DMS153 treated with DMSO at 0.1 percent for 48 hours (cell line): Measurements from ENCODE around the gene IQGAP2.
"Not testable (repeated sequence)": the region's sequence is repeated elsewhere in the genome, so short reads cannot be mapped to it uniquely, and the experiment has no call there.

Experiments used
- DNase-seq: peaks from one replicate; lab custom pipeline; 2025; ENCODE audit not compliant: unreplicated experiment; lab: John Stamatoyannopoulos, UW

The IQGAP2 gene

DNA sequence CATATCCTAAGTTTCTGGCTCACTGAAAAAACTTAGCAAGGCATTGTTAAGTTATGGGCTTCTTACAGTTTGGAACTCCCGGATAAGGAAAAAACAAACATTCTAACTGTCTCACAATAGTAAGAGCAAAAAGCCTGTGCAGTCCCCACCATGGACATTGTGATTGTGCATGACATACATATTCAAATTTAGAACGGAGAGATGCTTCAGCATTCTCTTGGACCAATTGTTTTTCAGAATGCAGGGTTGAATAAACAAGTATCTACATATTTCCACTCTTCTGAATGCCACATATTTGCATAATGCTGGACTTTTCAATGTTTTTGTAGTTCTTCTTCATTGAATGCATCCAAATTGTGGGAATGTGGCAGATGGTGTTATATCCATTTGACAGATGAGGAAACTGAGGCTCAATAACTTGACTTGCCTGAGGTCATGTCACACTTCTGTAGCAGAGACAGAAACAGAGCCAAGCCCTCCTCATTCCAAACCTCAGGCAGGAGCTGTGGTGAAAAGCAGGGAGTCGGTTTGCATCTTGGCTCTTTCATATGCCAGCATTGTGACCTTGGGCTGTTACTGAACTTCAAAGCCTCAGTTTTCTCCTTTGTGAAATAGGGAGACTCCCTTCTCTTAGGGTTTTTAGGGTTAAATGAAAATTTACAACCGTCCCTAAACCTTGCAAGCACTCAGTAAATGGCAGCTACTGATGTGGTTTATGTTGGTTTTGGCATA, 95.1 kb downstream of the IQGAP2 start:
- no peak for DNase-seq

DNA sequence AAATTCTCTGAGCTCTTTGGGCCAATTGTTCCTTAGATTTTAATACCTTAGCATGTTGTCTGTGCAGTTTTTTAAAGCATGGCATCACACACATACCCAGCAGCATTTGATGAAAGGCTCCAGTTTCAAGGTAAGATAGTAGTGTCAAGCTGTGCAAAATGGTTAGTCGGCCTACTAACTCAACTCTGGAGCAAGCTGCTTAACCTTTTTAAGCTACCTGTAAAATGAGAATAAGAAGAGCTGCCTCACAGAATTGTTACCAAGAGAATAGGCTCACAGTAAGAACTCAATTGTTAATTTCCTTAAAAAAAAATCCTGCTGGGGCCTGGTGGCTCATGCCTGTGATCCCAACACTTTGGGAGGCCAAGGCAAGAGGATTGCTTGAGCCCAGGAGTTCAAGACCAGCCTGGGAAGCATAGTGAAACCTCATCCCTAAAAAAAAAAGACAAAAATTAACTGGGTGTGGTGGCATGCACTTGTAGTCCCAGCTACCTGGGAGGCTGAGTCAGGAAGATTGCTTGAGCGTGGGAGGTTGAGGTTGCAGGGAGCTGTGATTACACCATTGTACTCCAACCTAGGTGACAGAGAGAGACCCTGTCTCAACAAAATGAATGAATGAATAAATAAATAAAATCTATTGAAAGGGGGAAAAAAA, 96.5 kb downstream of the IQGAP2 start:
- no peak for DNase-seq

DNA sequence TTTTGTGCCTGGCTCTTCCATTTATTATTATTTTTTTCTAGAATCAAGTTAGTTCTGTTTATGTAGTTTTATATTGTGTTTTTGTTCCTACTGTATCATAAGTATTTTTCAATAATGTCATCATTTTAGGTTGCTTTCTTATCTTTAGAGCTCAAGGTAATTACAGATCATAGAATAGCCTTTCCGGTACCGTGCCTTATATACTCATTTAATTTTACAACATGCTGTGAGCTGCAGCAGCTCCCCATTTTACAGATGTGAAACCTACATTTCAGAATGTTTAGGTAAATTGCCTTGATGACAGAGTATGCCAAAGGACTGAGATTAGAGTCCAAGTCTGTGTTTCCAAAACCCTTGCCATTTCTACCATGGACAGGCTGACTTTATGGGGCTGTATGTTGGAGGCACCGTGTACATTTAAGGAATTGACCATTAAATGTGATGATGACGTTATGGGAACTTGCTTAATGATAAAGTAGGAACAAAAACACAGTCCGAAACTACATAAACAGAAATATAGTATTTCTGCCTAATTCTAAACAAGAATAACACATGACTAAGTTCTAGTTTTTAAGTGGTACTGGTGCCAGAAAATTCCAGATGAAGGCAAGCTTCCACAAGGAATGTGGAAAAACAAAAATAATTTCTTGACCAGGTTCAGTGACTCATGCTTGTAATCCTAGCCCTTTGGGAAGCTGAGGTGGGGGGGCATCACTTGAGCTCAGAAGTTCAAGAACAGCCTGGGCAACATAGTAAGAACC, 97.7 kb downstream of the IQGAP2 start:
- no peak for DNase-seq

- DNase-seq = no peak
Observed at GRCh38 chr5:76503929-76504328, 100.8 kb downstream of the IQGAP2 start.

DNA sequence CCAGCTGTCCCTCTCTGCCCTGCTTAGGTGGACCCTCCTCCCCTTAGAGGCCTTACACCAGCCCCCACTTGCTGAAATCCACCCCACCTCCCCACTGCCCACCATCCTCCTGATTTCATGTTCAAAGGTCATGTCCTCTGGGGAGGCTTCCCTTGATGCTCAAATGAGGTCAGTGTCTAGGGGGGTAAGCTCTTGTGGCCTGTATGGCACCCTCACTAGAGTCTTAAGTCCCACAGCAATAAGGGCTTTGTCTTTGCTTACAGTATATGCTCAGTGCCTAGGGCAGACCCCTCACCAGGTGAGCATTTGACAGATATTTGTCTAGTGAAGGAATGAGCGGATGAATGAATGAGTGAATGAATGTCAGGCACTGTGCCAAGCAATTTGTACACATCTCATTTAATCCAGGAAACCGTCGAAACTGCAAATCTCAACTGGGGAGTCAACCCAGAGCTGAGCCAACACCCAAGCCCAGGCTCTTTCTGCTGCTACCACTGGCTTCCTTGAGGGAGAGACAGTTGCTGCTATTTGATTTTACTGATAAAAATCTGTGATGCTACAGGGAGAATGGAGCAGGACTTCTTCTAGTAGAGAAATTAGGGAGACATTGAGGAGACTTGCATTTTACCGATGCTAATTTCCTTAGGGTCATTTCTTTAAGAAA, 101.9 kb downstream of the IQGAP2 start:
- DNase-seq = no peak

GRCh38 chr5:76513476-76513875, 110.4 kb downstream of the IQGAP2 start:
- DNase-seq = no peak

GRCh38 chr5:76514292-76514691, 111.2 kb downstream of the IQGAP2 start:
- no peak for DNase-seq

- no peak for DNase-seq
Observed at GRCh38 chr5:76514713-76515112, 111.6 kb downstream of the IQGAP2 start.

DNA sequence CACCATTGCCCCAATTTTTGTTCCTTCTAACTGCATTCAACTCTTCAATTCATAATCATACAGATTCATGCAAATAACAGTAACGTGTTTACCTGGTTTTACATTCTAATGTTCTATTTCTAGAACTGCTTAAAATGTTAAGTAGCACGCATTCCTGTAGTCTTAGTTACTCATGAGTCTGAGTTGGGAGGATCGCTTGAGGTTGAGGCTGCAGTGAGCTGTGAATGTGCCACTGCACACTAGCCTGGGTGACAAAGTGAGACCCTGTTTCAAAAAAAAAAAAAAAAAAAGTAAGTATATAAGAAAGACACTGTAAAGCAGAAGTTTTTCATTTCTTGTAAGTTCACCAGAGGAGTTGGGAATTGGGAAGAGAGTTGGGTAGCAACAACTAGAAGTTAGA, 114.2 kb downstream of the IQGAP2 start:
- DNase-seq = no peak

DNA sequence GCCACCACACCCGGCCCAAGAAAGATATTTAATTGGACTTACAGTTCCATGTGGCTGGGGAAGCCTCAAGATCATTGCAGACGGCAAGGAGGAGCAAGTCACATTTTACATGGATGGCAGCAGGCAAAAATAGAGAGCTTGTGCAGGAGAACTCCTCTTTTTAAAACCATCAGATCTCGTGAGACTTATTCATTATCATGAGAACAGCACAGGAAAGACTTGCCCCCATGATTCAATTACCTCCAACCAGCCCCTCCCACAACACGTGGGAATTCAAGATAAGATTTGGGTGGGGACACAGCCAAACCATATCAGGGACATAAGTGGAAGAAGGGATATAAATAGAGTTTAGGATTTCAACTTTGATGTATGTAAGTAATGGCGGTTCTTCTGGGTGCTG, 115.2 kb downstream of the IQGAP2 start:
- DNase-seq = not testable (repeated sequence)

DNA sequence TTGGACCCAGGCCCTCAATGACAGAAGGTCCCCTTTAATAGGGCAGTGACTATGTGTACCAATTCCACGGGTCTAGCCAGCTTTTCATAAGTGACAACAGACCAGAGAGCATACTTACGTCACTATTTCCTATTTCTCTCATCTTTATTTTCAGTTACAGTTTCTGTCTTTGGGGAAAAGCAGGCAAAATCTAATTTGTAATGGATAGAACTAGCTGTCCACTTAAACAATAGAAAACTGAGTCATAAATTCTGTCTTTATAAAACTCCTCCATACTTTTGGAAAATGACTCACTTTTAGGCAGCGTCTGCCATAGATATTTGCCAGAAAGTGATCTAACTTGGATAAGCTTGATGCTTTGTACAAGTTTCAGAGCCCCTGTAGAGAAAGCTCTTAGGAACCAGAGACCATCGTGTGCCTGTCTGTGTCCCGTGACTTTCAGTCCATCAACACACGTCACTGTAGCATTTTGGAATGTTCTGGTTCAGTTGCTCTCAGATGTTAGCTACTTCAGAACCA, 118.2 kb downstream of the IQGAP2 start:
- no peak for DNase-seq

- DNase-seq = no peak
Observed at GRCh38 chr5:76522103-76522935, 119.2 kb downstream of the IQGAP2 start.

DNA sequence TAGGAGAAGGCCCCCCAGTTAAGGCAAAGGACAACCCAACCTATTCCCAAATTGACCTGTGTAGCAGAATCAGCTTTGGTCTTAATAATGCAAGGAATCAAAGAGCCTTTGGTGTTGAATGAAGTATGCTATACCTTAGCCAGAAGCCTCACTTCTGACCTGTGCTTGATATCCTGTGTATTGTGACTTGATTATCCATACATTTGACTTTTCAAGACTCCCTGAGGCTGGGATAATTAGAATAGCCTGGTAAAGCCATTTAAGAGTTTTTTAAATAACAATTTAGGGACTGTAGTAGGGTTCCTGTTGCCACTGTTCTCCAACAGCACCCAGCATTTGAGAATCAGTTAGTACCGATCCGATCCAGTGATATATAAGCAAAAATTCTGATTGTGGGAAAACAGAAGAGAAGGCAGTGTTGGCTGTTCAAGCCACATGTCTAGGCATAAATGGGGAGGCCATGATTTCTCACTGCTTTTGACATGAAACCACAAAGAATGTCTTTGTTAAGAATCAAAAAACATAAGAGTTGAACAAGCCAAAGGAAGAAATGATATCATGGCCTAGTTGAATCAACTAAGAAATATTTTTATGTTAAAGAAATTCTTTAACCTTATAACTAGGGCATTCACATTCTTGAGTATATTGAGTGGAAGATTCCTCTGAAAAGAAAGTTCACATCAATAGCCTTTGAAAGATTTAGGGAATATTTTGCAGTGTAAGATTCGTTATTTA, 121.2 kb downstream of the IQGAP2 start:
- DNase-seq = no peak

DNA sequence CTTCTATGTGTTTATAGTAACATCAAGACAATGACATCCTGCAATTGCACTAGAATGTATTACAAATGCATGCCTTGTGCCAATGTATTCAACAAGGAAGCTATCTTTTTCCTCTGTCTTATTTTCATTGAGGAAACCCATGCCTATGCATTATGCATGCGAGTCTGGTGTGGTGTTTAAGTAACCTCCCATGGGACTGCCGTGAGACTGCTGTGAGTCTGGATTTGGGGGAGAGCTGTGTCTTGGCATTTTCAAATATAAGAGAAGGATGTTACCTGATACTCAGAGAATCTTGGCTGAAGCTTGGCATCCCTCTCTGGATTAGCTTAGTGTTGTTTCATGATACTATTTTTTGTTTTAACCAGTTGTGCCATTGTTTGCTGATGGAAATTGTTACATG, 121.8 kb downstream of the IQGAP2 start:
- no peak for DNase-seq

GRCh38 chr5:76525956-76526355, 122.9 kb downstream of the IQGAP2 start:
- DNase-seq = no peak

- no peak for DNase-seq
Observed at GRCh38 chr5:76526950-76527583, 124.0 kb downstream of the IQGAP2 start.

- no peak for DNase-seq
Observed at GRCh38 chr5:76527685-76528161, 124.6 kb downstream of the IQGAP2 start.

DNA sequence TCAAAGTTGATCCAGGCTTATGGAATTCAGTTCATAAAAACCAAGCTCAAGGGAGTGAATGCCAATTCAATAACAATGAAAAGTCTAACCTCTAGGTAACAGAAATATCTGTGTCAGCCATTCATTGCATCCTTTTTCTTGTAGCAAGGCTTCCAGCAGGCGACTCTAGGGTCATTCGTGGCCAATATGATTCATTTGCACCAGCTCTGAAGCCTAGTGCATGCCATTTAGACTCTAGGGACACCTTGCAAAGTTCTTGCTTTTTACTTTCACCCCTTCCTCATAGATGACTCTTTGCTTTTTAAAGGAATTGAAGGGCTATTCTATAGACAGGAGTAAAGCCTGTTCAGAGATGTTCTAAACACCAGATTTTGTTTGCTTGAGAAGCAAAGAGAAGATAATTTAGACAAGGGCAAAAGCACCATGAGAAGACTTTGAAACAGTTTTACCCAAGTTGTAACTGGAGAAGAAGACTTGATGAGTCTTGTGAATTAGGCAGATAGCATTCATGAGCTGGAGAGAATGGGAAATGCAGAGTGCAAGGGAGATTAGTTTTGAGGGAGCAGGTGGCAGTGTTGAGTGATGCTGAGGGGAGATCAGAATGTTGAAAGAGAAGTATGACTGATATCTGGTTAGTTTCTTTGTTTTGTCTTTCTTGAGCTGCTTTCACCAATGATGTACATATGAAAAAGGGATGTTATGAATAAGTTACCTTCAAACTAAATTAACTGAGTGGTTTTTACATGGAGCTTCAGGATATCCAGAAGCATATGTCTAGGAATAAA, 125.7 kb downstream of the IQGAP2 start:
- no peak for DNase-seq
